B cell (primary cell): ENCODE data around the gene CTNNA2. TPM values are rescaled to one million over a fixed set of nuclear protein-coding genes. Genes with fewer than 3 reads are reported as not detected.

Experiments
- ATAC-seq: fragments of 200-7000 bp; cut with Tn5 transposase; one replicate; pipeline ENCODE4 v1.10.0; 2021; ENCODE audit warnings: low read depth, mild to moderate bottlenecking, moderate number of reproducible peaks, moderate library complexity
- CTCF ChIA-PET: fragments of 350-600 bp; sonication (Branson Sonifier 250); formaldehyde crosslinking; loops from one replicate; lab custom pipeline; 2021; ENCODE audit warnings: antibody characterized with exemption, inconsistent platforms; lab: Charles Lee
- POLR2A ChIA-PET: fragments of 350-600 bp; sonication (Branson Sonifier 250); formaldehyde crosslinking; loops from one replicate; lab custom pipeline; 2021; ENCODE audit warnings: antibody characterized with exemption; lab: Charles Lee
- DNase-seq: peaks from one replicate; pipeline ENCODE4 v3.0.0; 2013
- H2AFZ ChIP-seq: 2 replicates; pipeline ENCODE4 v1.6.1; 2012; ENCODE audit warnings: mild to moderate bottlenecking, low read depth, low read length; ENCODE audit not compliant: insufficient read depth, poor library complexity, severe bottlenecking
- H3K27ac ChIP-seq, 2 donors: 1 replicate in 1 of 2; 2 replicates in 1 of 2; pipeline ENCODE4 v1.5.1; 2012 to 2013; ENCODE audit warnings: low read length in 2 of 2, mild to moderate bottlenecking in 2 of 2, moderate library complexity in 1 of 2
- H3K27me3 ChIP-seq, 4 experiments: fragments of 200-600 bp in 1 of 4; sonication (generic) in 1 of 4; replicated peaks in 1 of 4; 1 replicate in 2 of 4; 2 replicates in 2 of 4; pipeline versions ENCODE4 v1.6.1 to v1.7.0; 2013 to 2016; ENCODE audit warnings: low read length in 3 of 4, mild to moderate bottlenecking in 2 of 4, mixed read lengths in 1 of 4, moderate library complexity in 1 of 4; ENCODE audit not compliant: insufficient read depth in 4 of 4, control insufficient read depth in 3 of 4; ENCODE audit errors: control extremely low read depth in 1 of 4
- H3K36me3 ChIP-seq, 2 experiments: replicated peaks in 1 of 2; 1 replicate in 1 of 2; 2 replicates in 1 of 2; pipeline versions ENCODE4 v1.6.1 to v1.7.1; 2013; ENCODE audit warnings: low read length in 1 of 2; ENCODE audit not compliant: insufficient read depth in 2 of 2, control insufficient read depth in 1 of 2; ENCODE audit errors: control extremely low read depth in 1 of 2, extremely low read depth in 1 of 2
- H3K4me1 ChIP-seq, 2 donors: fragments of 200-600 bp in 1 of 2; sonication (generic) in 1 of 2; 1 replicate in 1 of 2; 2 replicates in 1 of 2; pipeline versions ENCODE4 v1.5.1 to v1.6.1; 2013 to 2017; ENCODE audit warnings: low read length in 2 of 2; ENCODE audit not compliant: control insufficient read depth in 2 of 2, insufficient read depth in 2 of 2
- H3K4me2 ChIP-seq: replicated peaks from 2 replicates; pipeline ENCODE3; 2012; ENCODE audit warnings: mild to moderate bottlenecking, low read depth, low read length; ENCODE audit not compliant: poor library complexity, severe bottlenecking
- H3K4me3 ChIP-seq, 5 experiments: fragments of 200-600 bp in 1 of 5; sonication (generic) in 1 of 5; 1 replicate in 3 of 5; 2 replicates in 2 of 5; pipeline versions ENCODE4 v1.5.1 to v1.7.0; 2011 to 2016; ENCODE audit warnings: low read length in 4 of 5, mild to moderate bottlenecking in 4 of 5, low read depth in 2 of 5, control low read depth in 1 of 5, moderate library complexity in 1 of 5; ENCODE audit not compliant: insufficient read depth in 1 of 5; ENCODE audit errors: control extremely low read depth in 1 of 5, extremely low read depth in 1 of 5
- H3K79me2 ChIP-seq: fragments of 200-600 bp; sonication (generic); one replicate; pipeline ENCODE4 v1.6.0; 2016; ENCODE audit warnings: low read length; ENCODE audit not compliant: control insufficient read depth, insufficient read depth
- H3K9ac ChIP-seq: fragments of 200-600 bp; sonication (generic); 2 replicates; pipeline ENCODE4 v1.6.1; 2017; ENCODE audit warnings: mild to moderate bottlenecking, low read length, moderate library complexity
- H3K9me3 ChIP-seq, 3 donors: one replicate each; pipeline versions ENCODE4 v1.6.1 to v1.7.1; 2013; ENCODE audit warnings: low read length in 2 of 3; ENCODE audit not compliant: control insufficient read depth in 2 of 3, insufficient read depth in 1 of 3; ENCODE audit errors: control extremely low read depth in 1 of 3
- H4K20me1 ChIP-seq: 2 replicates; pipeline ENCODE4 v1.6.0; 2012; ENCODE audit warnings: mild to moderate bottlenecking, low read length; ENCODE audit not compliant: insufficient read depth, control insufficient read depth, poor library complexity, severe bottlenecking
- H3K27ac Mint-ChIP-seq: one replicate; pipeline ENCODE4 v1.8.0; 2021; ENCODE audit warnings: mixed read lengths
- H3K27me3 Mint-ChIP-seq: one replicate; pipeline ENCODE4 v1.8.0; 2021; ENCODE audit warnings: mixed read lengths
- H3K4me1 Mint-ChIP-seq: one replicate; pipeline ENCODE4 v1.8.0; 2021; ENCODE audit warnings: mixed read lengths
- H3K4me3 Mint-ChIP-seq: one replicate; pipeline ENCODE4 v1.8.0; 2021; ENCODE audit warnings: mixed read lengths
- H3K9me3 Mint-ChIP-seq: one replicate; pipeline ENCODE4 v1.8.0; 2022; ENCODE audit warnings: mixed read lengths; ENCODE audit not compliant: insufficient read depth
- CTCF ChIP-seq: fragments of 200-600 bp; IDR thresholded peaks from one replicate; pipeline ENCODE4 v1.8.0; 2022; ENCODE audit warnings: antibody characterized with exemption, mild to moderate bottlenecking
- EZH2 ChIP-seq: IDR thresholded peaks from 2 replicates; pipeline ENCODE4 v1.6.1; 2012; ENCODE audit warnings: borderline replicate concordance, low read depth, mild to moderate bottlenecking, moderate library complexity, low read length; ENCODE audit not compliant: insufficient read depth, poor library complexity, severe bottlenecking
- WGBS: methylation state at CpG from one replicate; pipeline ENCODE4 v1.1.5; 2013; ENCODE audit warnings: missing lambda C conversion rate; ENCODE audit not compliant: insufficient coverage; 5-methylcytosine and 5-hydroxymethylcytosine counted together
- intact Hi-C: fragments of 100-400 bp; cut with micrococcal nuclease; formaldehyde crosslinking; loops from one replicate; pipeline ENCODE4 v1.10.0; 2022
- polyA plus RNA-seq: library from polyadenylated mRNA; depleted of rRNA; stranded (reverse); fragments of >200 nt; gene quantifications from 2 replicates; pipeline ENCODE4 v1.2.3, GENCODE V29; 2012
- total RNA-seq, 2 donors: library from RNA; stranded (reverse); fragments of 120-200 nt in 1 of 2; gene quantifications; 1 replicate in 1 of 2; 2 replicates in 1 of 2; pipeline versions ENCODE4 v1.2.3 to v1.2.4, GENCODE V29; 2013 to 2022

Gene CTNNA2
- total and polyA plus RNA-seq, 2 donors (not counting 1 experiment from before 2014, with no cell fraction given) = not detected

- POLR2A ChIA-PET = no interaction called here
- intact Hi-C loops = no loop called here
- no peaks in the 10 kb centered on the region for H3K4me1 ChIP-seq
- DNase-seq (no peak), ATAC-seq (no peak)
- no peak overlapping the region for H3K4me3 Mint-ChIP-seq
- H3K9me3 ChIP-seq = no peaks in the 10 kb centered on the region
- H3K36me3 ChIP-seq = no peaks in the 10 kb centered on the region
- TF ChIP-seq EZH2 (no peak), CTCF (no peak)
- H2AFZ ChIP-seq = no peak overlapping the region
- CTCF ChIA-PET = no interaction called here
- no peak overlapping the region for H3K4me2 ChIP-seq
- no CpG with 5 or more reads among the region's 1 CpG for WGBS
- H3K4me3 ChIP-seq = no peak overlapping the region
- H3K9ac ChIP-seq = no peak overlapping the region
- H3K27me3 Mint-ChIP-seq = no peaks in the 10 kb centered on the region
- no peaks in the 10 kb centered on the region for H3K27me3 ChIP-seq
- no peaks in the 10 kb centered on the region for H3K4me1 Mint-ChIP-seq
- H4K20me1 ChIP-seq = no peaks in the 10 kb centered on the region
- no peak overlapping the region for H3K27ac Mint-ChIP-seq
- H3K9me3 Mint-ChIP-seq = peaks cover 3% of the 10 kb centered on the region
- no peaks in the 10 kb centered on the region for H3K79me2 ChIP-seq
- H3K27ac ChIP-seq = no peak overlapping the region
These were observed 279.2 kb downstream of the CTNNA2 start for GRCh38 chr2:79792090-79792489.

- DNase-seq (no peak), ATAC-seq (no peak)
- Histone ChIP-seq H3K79me2 (no peaks in the 10 kb centered on the region), H3K9me3 (no peaks in the 10 kb centered on the region), H3K4me2 (no peak overlapping the region), H3K4me1 (no peaks in the 10 kb centered on the region), H3K9ac (no peak overlapping the region), H2AFZ (no peak overlapping the region), H3K27ac (no peak overlapping the region), H3K36me3 (no peaks in the 10 kb centered on the region), H4K20me1 (no peaks in the 10 kb centered on the region), H3K4me3 (no peak overlapping the region), H3K27me3 (no peaks in the 10 kb centered on the region)
- Mint-ChIP-seq H3K27ac (no peak overlapping the region), H3K27me3 (no peaks in the 10 kb centered on the region), H3K4me1 (no peaks in the 10 kb centered on the region), H3K4me3 (no peak overlapping the region), H3K9me3 (peaks cover 3% of the 10 kb centered on the region)
- ChIA-PET POLR2A (no interaction called here), CTCF (no interaction called here)
- intact Hi-C loops = no loop called here
- TF ChIP-seq CTCF (no peak), EZH2 (no peak)
- no CpG with 5 or more reads among the region's 3 CpGs for WGBS
These were observed 280.2 kb downstream of the CTNNA2 start for GRCh38 chr2:79793006-79793405.
